ENCODE data around the gene TNFRSF13B. TPM values are rescaled to one million over a fixed set of nuclear protein-coding genes. Genes with fewer than 3 reads are reported as not detected.
"Not testable (repeated sequence)": the region's sequence is repeated elsewhere in the genome, so short reads cannot be mapped to it uniquely, and the experiment has no call there.

Gene TNFRSF13B
- total RNA-seq, 1 experiment from 2014 or later: not detected

- peaks cover 21% of the 10 kb centered on the region for H3K27me3 Mint-ChIP-seq (ENCODE audit: unreplicated experiment)
- DNase-seq: no peak
- peaks cover under 1% of the 10 kb centered on the region for H3K4me1 Mint-ChIP-seq (ENCODE audit: low read depth, unreplicated experiment)
- CTCF ChIA-PET: no interaction called here
- intact Hi-C loops (cut with micrococcal nuclease; ENCODE audit: unreplicated experiment): no loop called here
- BruUV-seq (replicated peaks): no TSS peak
- no peaks in the 10 kb centered on the region for H3K9me3 Mint-ChIP-seq (ENCODE audit: low read depth, unreplicated experiment)
- H3K36me3 Mint-ChIP-seq (ENCODE audit: insufficient read depth, unreplicated experiment): no peaks in the 10 kb centered on the region
- H3K27ac Mint-ChIP-seq (ENCODE audit: unreplicated experiment): no peak overlapping the region
- no peak overlapping the region for H3K4me3 Mint-ChIP-seq (ENCODE audit: low read depth, unreplicated experiment)
- TF ChIP-seq CTCF (IDR thresholded peaks at IDR 0.05; ENCODE audit: unreplicated experiment): no peak
These were observed 71.5 kb downstream of the TNFRSF13B start for GRCh38 chr17:16900288-16900882.

- DNase-seq; CTCF ChIA-PET; H3K4me1 Mint-ChIP-seq (ENCODE audit: low read depth, unreplicated experiment); BruUV-seq (replicated peaks); H3K27ac Mint-ChIP-seq (ENCODE audit: unreplicated experiment); H3K4me3 Mint-ChIP-seq (ENCODE audit: low read depth, unreplicated experiment); intact Hi-C loops (cut with micrococcal nuclease; ENCODE audit: unreplicated experiment); H3K9me3 Mint-ChIP-seq (ENCODE audit: low read depth, unreplicated experiment); H3K36me3 Mint-ChIP-seq (ENCODE audit: insufficient read depth, unreplicated experiment): not testable (repeated sequence)
- peaks cover 21% of the 10 kb centered on the region for H3K27me3 Mint-ChIP-seq (ENCODE audit: unreplicated experiment)
These were observed 74.6 kb downstream of the TNFRSF13B start for GRCh38 chr17:16897211-16897896.

- H3K4me1 Mint-ChIP-seq (ENCODE audit: low read depth, unreplicated experiment); H3K9me3 Mint-ChIP-seq (ENCODE audit: low read depth, unreplicated experiment); H3K36me3 Mint-ChIP-seq (ENCODE audit: insufficient read depth, unreplicated experiment); H3K27ac Mint-ChIP-seq (ENCODE audit: unreplicated experiment); intact Hi-C loops (cut with micrococcal nuclease; ENCODE audit: unreplicated experiment); BruUV-seq (replicated peaks); DNase-seq; H3K4me3 Mint-ChIP-seq (ENCODE audit: low read depth, unreplicated experiment); CTCF ChIA-PET: not testable (repeated sequence)
- peaks cover 16% of the 10 kb centered on the region for H3K27me3 Mint-ChIP-seq (ENCODE audit: unreplicated experiment)
These were observed 75.7 kb downstream of the TNFRSF13B start for GRCh38 chr17:16896235-16896634.

GRCh38 chr17:16893527-16893926 lies 78.4 kb downstream of the TNFRSF13B start:
- H3K27ac Mint-ChIP-seq (ENCODE audit: unreplicated experiment); DNase-seq; H3K27me3 Mint-ChIP-seq (ENCODE audit: unreplicated experiment); H3K4me1 Mint-ChIP-seq (ENCODE audit: low read depth, unreplicated experiment); BruUV-seq (replicated peaks); H3K9me3 Mint-ChIP-seq (ENCODE audit: low read depth, unreplicated experiment); H3K4me3 Mint-ChIP-seq (ENCODE audit: low read depth, unreplicated experiment); CTCF ChIA-PET; H3K36me3 Mint-ChIP-seq (ENCODE audit: insufficient read depth, unreplicated experiment); intact Hi-C loops (cut with micrococcal nuclease; ENCODE audit: unreplicated experiment): not testable (repeated sequence)

GRCh38 chr17:16892876-16893454 lies 79.0 kb downstream of the TNFRSF13B start:
- DNase-seq; H3K9me3 Mint-ChIP-seq (ENCODE audit: low read depth, unreplicated experiment); H3K27me3 Mint-ChIP-seq (ENCODE audit: unreplicated experiment); H3K27ac Mint-ChIP-seq (ENCODE audit: unreplicated experiment); CTCF ChIA-PET; H3K4me1 Mint-ChIP-seq (ENCODE audit: low read depth, unreplicated experiment); intact Hi-C loops (cut with micrococcal nuclease; ENCODE audit: unreplicated experiment); H3K36me3 Mint-ChIP-seq (ENCODE audit: insufficient read depth, unreplicated experiment); BruUV-seq (replicated peaks); H3K4me3 Mint-ChIP-seq (ENCODE audit: low read depth, unreplicated experiment): not testable (repeated sequence)

GRCh38 chr17:16889088-16889465 lies 82.8 kb downstream of the TNFRSF13B start:
- CTCF ChIA-PET: no interaction called here

More at GRCh38 chr17:16889088-16889465, 82.8 kb downstream of the TNFRSF13B start:
- Mint-ChIP-seq H3K27ac (ENCODE audit: unreplicated experiment) (no peak overlapping the region), H3K36me3 (ENCODE audit: insufficient read depth, unreplicated experiment) (no peaks in the 10 kb centered on the region), H3K4me3 (ENCODE audit: low read depth, unreplicated experiment) (no peak overlapping the region), H3K27me3 (ENCODE audit: unreplicated experiment) (no peaks in the 10 kb centered on the region), H3K9me3 (ENCODE audit: low read depth, unreplicated experiment) (no peaks in the 10 kb centered on the region), H3K4me1 (ENCODE audit: low read depth, unreplicated experiment) (no peaks in the 10 kb centered on the region)
- DNase-seq: no peak
- no TSS peak for BruUV-seq (replicated peaks)
- no peak for TF ChIP-seq CTCF (IDR thresholded peaks at IDR 0.05; ENCODE audit: unreplicated experiment)
- intact Hi-C loops (cut with micrococcal nuclease; ENCODE audit: unreplicated experiment): no loop called here

Other genes with a start within 250 kb of the TNFRSF13B start
- gene MPRIP, start 70.3 kb upstream of the TNFRSF13B start, total RNA-seq (2022): 338 and 423 TPM in 2 replicates
- gene PLD6, start 234.2 kb upstream of the TNFRSF13B start, total RNA-seq (2022): 2.9 and 3.0 TPM in 2 replicates